CD4-positive, alpha-beta T cell (primary cell): ENCODE measurements around the gene PLOD3. TPM values are rescaled to one million over a fixed set of nuclear protein-coding genes. Genes with fewer than 3 reads are reported as not detected.

Experiments used
- ATAC-seq: fragments of 200-7000 bp; cut with Tn5 transposase; one replicate; pipeline ENCODE4 v1.10.0; 2022; ENCODE audit warnings: mild to moderate bottlenecking; ENCODE audit not compliant: poor library complexity
- CTCF ChIA-PET: fragments of 350-600 bp; sonication (Branson Sonifier 250); formaldehyde crosslinking; loops from one replicate; lab custom pipeline; 2021; ENCODE audit warnings: antibody characterized with exemption, inconsistent platforms; lab: Charles Lee
- POLR2A ChIA-PET: fragments of 350-600 bp; sonication (Branson Sonifier 250); formaldehyde crosslinking; loops from one replicate; lab custom pipeline; 2021; ENCODE audit warnings: antibody characterized with exemption, inconsistent platforms; lab: Charles Lee
- DNase-seq, 14 experiments: peaks; one replicate each; pipeline ENCODE4 v3.0.0-alpha.2; 2013 to 2020; ENCODE audit warnings: mixed read lengths in 2 of 14
- H3K27ac ChIP-seq, 2 donors: one replicate each; pipeline versions ENCODE4 v1.5.1 to v1.7.0; 2013; ENCODE audit warnings: low read length in 2 of 2, low read depth in 1 of 2, mild to moderate bottlenecking in 1 of 2
- H3K27me3 ChIP-seq, 2 experiments: 1 replicate in 1 of 2; 2 replicates in 1 of 2; pipeline versions ENCODE4 v1.6.1 to v1.7.0; 2013; ENCODE audit warnings: low read length in 2 of 2, control low read depth in 1 of 2, mild to moderate bottlenecking in 1 of 2, moderate library complexity in 1 of 2; ENCODE audit not compliant: insufficient read depth in 2 of 2, control insufficient read depth in 1 of 2
- H3K36me3 ChIP-seq: one replicate; pipeline ENCODE4 v1.6.1; 2013; ENCODE audit warnings: low read length, control low read depth; ENCODE audit not compliant: insufficient read depth
- H3K4me1 ChIP-seq: one replicate; pipeline ENCODE4 v1.6.1; 2013; ENCODE audit warnings: low read length, control low read depth; ENCODE audit not compliant: insufficient read depth
- H3K4me3 ChIP-seq: one replicate; pipeline ENCODE4 v1.5.1; 2013; ENCODE audit warnings: mild to moderate bottlenecking, low read length, moderate library complexity
- H3K9me3 ChIP-seq, 2 experiments: 1 replicate in 1 of 2; 2 replicates in 1 of 2; pipeline versions ENCODE4 v1.6.1 to v1.7.0; 2013; ENCODE audit warnings: low read length in 2 of 2, mild to moderate bottlenecking in 2 of 2, control low read depth in 1 of 2, moderate library complexity in 1 of 2; ENCODE audit not compliant: control insufficient read depth in 1 of 2, insufficient read depth in 1 of 2
- H3K27ac Mint-ChIP-seq: one replicate; pipeline ENCODE4 v1.8.0; 2020; ENCODE audit warnings: mixed read lengths
- H3K27me3 Mint-ChIP-seq: one replicate; pipeline ENCODE4 v1.8.0; 2021; ENCODE audit warnings: mixed read lengths
- H3K36me3 Mint-ChIP-seq: one replicate; pipeline ENCODE4 v1.8.0; 2021; ENCODE audit warnings: low read depth, mixed read lengths
- H3K4me1 Mint-ChIP-seq: one replicate; pipeline ENCODE4 v1.8.0; 2021; ENCODE audit warnings: low read depth, mixed read lengths
- H3K4me3 Mint-ChIP-seq: one replicate; pipeline ENCODE4 v1.8.0; 2020; ENCODE audit warnings: mild to moderate bottlenecking, mixed read lengths
- H3K9me3 Mint-ChIP-seq: one replicate; pipeline ENCODE4 v1.8.0; 2020; ENCODE audit warnings: mixed read lengths
- CTCF ChIP-seq: fragments of 200-600 bp; IDR thresholded peaks from one replicate; pipeline ENCODE4 v1.8.0; 2022; ENCODE audit warnings: antibody characterized with exemption, mild to moderate bottlenecking
- intact Hi-C, 2 experiments: fragments of 100-400 bp; cut with DNase I in 1 of 2; cut with micrococcal nuclease in 1 of 2; formaldehyde crosslinking; loops; one replicate each; pipeline versions ENCODE4 v1.15.1 to v1.9.0; 2023 to 2025; cut with DNase I, micrococcal nuclease
- total RNA-seq, 174 experiments: library from RNA in 2 of 174; stranded (reverse) in 2 of 174; gene quantifications; one replicate each; pipeline ENCODE4 v1.2.3 and lab custom pipeline; 2021 to 2026

PLOD3 gene
- total RNA-seq, 2 experiments from 2014 or later, result 13.8 to 15.9 TPM

- no peak for ATAC-seq
- intact Hi-C loops, result no loop called here
- no peak overlapping the region for H3K27ac Mint-ChIP-seq
- H3K4me3 Mint-ChIP-seq, result no peak overlapping the region
- H3K4me1 Mint-ChIP-seq, result peaks cover 10% of the 10 kb centered on the region
- Histone ChIP-seq H3K27me3 (no peaks in the 10 kb centered on the region), H3K4me3 (no peak overlapping the region), H3K9me3 (no peaks in the 10 kb centered on the region), H3K4me1 (peaks cover 6% of the 10 kb centered on the region), H3K27ac (no peak overlapping the region), H3K36me3 (peaks cover 51% of the 10 kb centered on the region)
- ChIA-PET POLR2A (interaction anchor here (0.7 kb wide), 1 partner anchor 1247 kb away, joined by 3 read pairs; no protein-coding TSS in a partner anchor), CTCF (no interaction called here)
- H3K36me3 Mint-ChIP-seq, result peaks cover 19% of the 10 kb centered on the region
- no peak for TF ChIP-seq CTCF
- no peaks in the 10 kb centered on the region for H3K9me3 Mint-ChIP-seq
- no peaks in the 10 kb centered on the region for H3K27me3 Mint-ChIP-seq
- no peak for DNase-seq
Measured at GRCh38 chr7:101238226-101239182, 21.1 kb upstream of the PLOD3 start.

- ChIA-PET CTCF (no interaction called here), POLR2A (interaction anchor here (1.2 kb wide), 1 partner anchor 19 kb away, joined by 4 read pairs; the partner anchor contains the start of genes PLOD3 and ZNHIT1)
- TF ChIP-seq CTCF, result no peak
- Mint-ChIP-seq H3K27ac (no peak within 1 kb of the TSS), H3K36me3 (peaks cover 19% of the 10 kb centered on the region), H3K9me3 (no peaks in the 10 kb centered on the region), H3K27me3 (no peaks in the 10 kb centered on the region), H3K4me1 (peaks cover 8% of the 10 kb centered on the region), H3K4me3 (no peak within 1 kb of the TSS)
- DNase-seq (no peak), ATAC-seq (no peak)
- H3K36me3 ChIP-seq, result peaks cover 48% of the 10 kb centered on the region
- no peaks in the 10 kb centered on the region for H3K9me3 ChIP-seq
- intact Hi-C loops, result no loop called here
- no peak within 1 kb of the TSS for H3K4me3 ChIP-seq
- no peaks in the 10 kb centered on the region for H3K27me3 ChIP-seq
- peaks cover 3% of the 10 kb centered on the region for H3K4me1 ChIP-seq
- H3K27ac ChIP-seq, result no peak within 1 kb of the TSS
Measured at GRCh38 chr7:101237206-101238067, 20.1 kb upstream of the PLOD3 start, which contains the start of gene CLDN15. CLDN15 (minus strand) TSS chr7:101237802; CDS start chr7:101237581, 221 bp downstream.

- peaks cover 4% of the 10 kb centered on the region for H3K4me1 Mint-ChIP-seq
- H3K9me3 Mint-ChIP-seq, result no peaks in the 10 kb centered on the region
- no peak for TF ChIP-seq CTCF
Measured at GRCh38 chr7:101236292-101236835, 19.0 kb upstream of the PLOD3 start.

More at GRCh38 chr7:101236292-101236835, 19.0 kb upstream of the PLOD3 start:
- CTCF ChIA-PET, result no interaction called here
- H3K27ac ChIP-seq, result no peak overlapping the region
- no peak for DNase-seq
- no peak overlapping the region for H3K4me3 ChIP-seq
- POLR2A ChIA-PET, result interaction anchor here (1.2 kb wide), 1 partner anchor 18 kb away, joined by 4 read pairs; the partner anchor contains the start of genes PLOD3 and ZNHIT1
- peaks cover 3% of the 10 kb centered on the region for H3K4me1 ChIP-seq
- H3K27me3 Mint-ChIP-seq, result no peaks in the 10 kb centered on the region
- peaks cover 48% of the 10 kb centered on the region for H3K36me3 ChIP-seq
- ATAC-seq, result no peak
- H3K27ac Mint-ChIP-seq, result no peak overlapping the region
- H3K9me3 ChIP-seq, result no peaks in the 10 kb centered on the region
- intact Hi-C loops, result no loop called here
- H3K27me3 ChIP-seq, result no peaks in the 10 kb centered on the region
- H3K36me3 Mint-ChIP-seq, result peaks cover 19% of the 10 kb centered on the region
- no peak overlapping the region for H3K4me3 Mint-ChIP-seq
